WTC11 (cell line): ENCODE measurements around the gene TSPAN33. TPM values are rescaled to one million over a fixed set of nuclear protein-coding genes. Genes with fewer than 3 reads are reported as not detected.

Experiments used
- ATAC-seq: fragments of 200-7000 bp; cut with Tn5 transposase; 2 replicates; pipeline ENCODE4 v1.10.0; 2021; ENCODE audit warnings: mild to moderate bottlenecking, moderate library complexity
- CTCF ChIA-PET: fragments of 300-600 bp; sonication (Branson Sonifier 250); formaldehyde crosslinking; loops from one replicate; lab custom pipeline; 2021; ENCODE audit warnings: antibody characterized with exemption; lab: Charles Lee
- POLR2A ChIA-PET: fragments of 350-600 bp; sonication (Branson Sonifier 250); formaldehyde crosslinking; loops from one replicate; lab custom pipeline; 2021; ENCODE audit warnings: antibody characterized with exemption; lab: Charles Lee
- DNase-seq: peaks from one replicate; pipeline ENCODE4 v3.0.0; 2021; ENCODE audit warnings: low spot score
- H3K27ac Mint-ChIP-seq: 2 replicates; pipeline ENCODE4 v1.8.0; 2021; ENCODE audit warnings: mixed read lengths
- H3K27me3 Mint-ChIP-seq: 2 replicates; pipeline ENCODE4 v1.8.0; 2021; ENCODE audit warnings: low read depth, mild to moderate bottlenecking, moderate library complexity, mixed read lengths
- H3K36me3 Mint-ChIP-seq: 2 replicates; pipeline ENCODE4 v1.8.0; 2021; ENCODE audit warnings: mixed read lengths
- H3K4me1 Mint-ChIP-seq: 2 replicates; pipeline ENCODE4 v1.8.0; 2022; ENCODE audit warnings: mixed read lengths
- H3K4me3 Mint-ChIP-seq: 2 replicates; pipeline ENCODE4 v1.8.0; 2021; ENCODE audit warnings: mild to moderate bottlenecking, moderate library complexity, mixed read lengths
- H3K9me3 Mint-ChIP-seq: 2 replicates; pipeline ENCODE4 v1.8.0; 2021; ENCODE audit warnings: mixed read lengths
- ATF1 ChIP-seq: sonication (generic); formaldehyde crosslinking; IDR thresholded peaks from 2 replicates; pipeline ENCODE4 v1.8.1; 2023; ENCODE audit warnings: mild to moderate bottlenecking, moderate library complexity, missing genetic modification reagents
- E2F4 ChIP-seq: sonication (generic); formaldehyde crosslinking; IDR thresholded peaks from 2 replicates; pipeline ENCODE4 v1.8.1; 2022; ENCODE audit warnings: low read depth, mild to moderate bottlenecking, moderate library complexity, missing genetic modification reagents, borderline replicate concordance
- E2F5 ChIP-seq: sonication (generic); formaldehyde crosslinking; IDR thresholded peaks from 2 replicates; pipeline ENCODE4 v1.8.1; 2022; ENCODE audit warnings: mild to moderate bottlenecking, moderate library complexity, missing genetic modification reagents
- ELF4 ChIP-seq: sonication (generic); formaldehyde crosslinking; IDR thresholded peaks from 2 replicates; pipeline ENCODE4 v1.8.1; 2022; ENCODE audit warnings: low read depth, mild to moderate bottlenecking, moderate library complexity, missing genetic modification reagents
- ESRRA ChIP-seq: sonication (generic); formaldehyde crosslinking; IDR thresholded peaks from 2 replicates; pipeline ENCODE4 v1.8.1; 2022; ENCODE audit warnings: mild to moderate bottlenecking, missing genetic modification reagents, borderline replicate concordance
- ETV6 ChIP-seq: sonication (generic); formaldehyde crosslinking; IDR thresholded peaks from 2 replicates; pipeline ENCODE4 v1.8.1; 2022; ENCODE audit warnings: mild to moderate bottlenecking, missing genetic modification reagents
- FOXJ3 ChIP-seq: sonication (generic); formaldehyde crosslinking; IDR thresholded peaks from 2 replicates; pipeline ENCODE4 v1.9.0; 2021; ENCODE audit warnings: missing genetic modification reagents, mild to moderate bottlenecking, borderline replicate concordance
- MLX ChIP-seq: sonication (generic); formaldehyde crosslinking; IDR thresholded peaks from 2 replicates; pipeline ENCODE4 v1.8.1; 2023; ENCODE audit warnings: mild to moderate bottlenecking, missing genetic modification reagents, moderate library complexity
- MXD4 ChIP-seq: fragments of 250-450 bp; sonication (Bioruptor Pico); IDR thresholded peaks from 2 replicates; pipeline ENCODE4 v1.8.0; 2021; ENCODE audit warnings: mild to moderate bottlenecking, moderate library complexity, borderline replicate concordance
- NFE2L1 ChIP-seq: sonication (generic); formaldehyde crosslinking; IDR thresholded peaks from 2 replicates; pipeline ENCODE4 v1.8.1; 2023; ENCODE audit warnings: missing genetic modification reagents
- NFYB ChIP-seq: sonication (generic); formaldehyde crosslinking; conservative IDR thresholded peaks from 2 replicates; pipeline ENCODE4 v1.8.0; 2022; ENCODE audit warnings: low read depth, missing genetic modification reagents
- NR1H2 ChIP-seq: sonication (generic); formaldehyde crosslinking; IDR thresholded peaks from 2 replicates; pipeline ENCODE4 v1.9.0; 2021; ENCODE audit warnings: mild to moderate bottlenecking, moderate library complexity, missing genetic modification reagents
- NR2C2 ChIP-seq: sonication (generic); formaldehyde crosslinking; IDR thresholded peaks from 2 replicates; pipeline ENCODE4 v1.8.0; 2022; ENCODE audit warnings: mild to moderate bottlenecking, missing genetic modification reagents
- NR3C1 ChIP-seq: sonication (generic); formaldehyde crosslinking; conservative IDR thresholded peaks from 2 replicates; pipeline ENCODE4 v1.8.1; 2023; ENCODE audit warnings: low read depth, mild to moderate bottlenecking, missing genetic modification reagents
- PRDM15 ChIP-seq: sonication (generic); formaldehyde crosslinking; IDR thresholded peaks from 2 replicates; pipeline ENCODE4 v1.8.0; 2022; ENCODE audit warnings: missing genetic modification reagents
- PREB ChIP-seq: sonication (generic); formaldehyde crosslinking; IDR thresholded peaks from 2 replicates; pipeline ENCODE4 v1.8.1; 2022; ENCODE audit warnings: mild to moderate bottlenecking, missing genetic modification reagents, moderate library complexity, borderline replicate concordance
- RORB ChIP-seq: fragments of 250-450 bp; sonication (Bioruptor Pico); IDR thresholded peaks from 2 replicates; pipeline ENCODE4 v1.9.0; 2021; ENCODE audit warnings: mild to moderate bottlenecking
- STAT6 ChIP-seq: sonication (generic); formaldehyde crosslinking; conservative IDR thresholded peaks from 2 replicates; pipeline ENCODE4 v1.8.1; 2023; ENCODE audit warnings: mild to moderate bottlenecking, low read depth, missing genetic modification reagents, moderate library complexity
- USF2 ChIP-seq: sonication (generic); formaldehyde crosslinking; IDR thresholded peaks from 2 replicates; pipeline ENCODE4 v1.8.1; 2023; ENCODE audit warnings: mild to moderate bottlenecking, missing genetic modification reagents, moderate library complexity
- ZBTB21 ChIP-seq: sonication (generic); formaldehyde crosslinking; IDR thresholded peaks from 2 replicates; pipeline ENCODE4 v1.8.1; 2023; ENCODE audit warnings: mild to moderate bottlenecking, missing genetic modification reagents, borderline replicate concordance
- ZMAT4 ChIP-seq: fragments of 250-450 bp; sonication (Bioruptor Pico); IDR thresholded peaks from 2 replicates; pipeline ENCODE4 v1.9.0; 2021; ENCODE audit warnings: mild to moderate bottlenecking
- ZNF121 ChIP-seq: sonication (generic); formaldehyde crosslinking; IDR thresholded peaks from 2 replicates; pipeline ENCODE4 v1.8.0; 2023; ENCODE audit warnings: missing genetic modification reagents
- ZNF138 ChIP-seq: sonication (generic); formaldehyde crosslinking; conservative IDR thresholded peaks from 2 replicates; pipeline ENCODE4 v1.8.1; 2022; ENCODE audit warnings: mild to moderate bottlenecking, moderate library complexity, missing genetic modification reagents
- ZNF232 ChIP-seq: sonication (generic); formaldehyde crosslinking; IDR thresholded peaks from 2 replicates; pipeline ENCODE4 v1.8.0; 2022; ENCODE audit warnings: mild to moderate bottlenecking, missing genetic modification reagents
- ZNF416 ChIP-seq: fragments of 250-450 bp; sonication (Bioruptor Pico); IDR thresholded peaks from 2 replicates; pipeline ENCODE4 v1.9.0; 2021; ENCODE audit warnings: mild to moderate bottlenecking, inconsistent platforms
- total RNA-seq: library from RNA; stranded (reverse); gene quantifications from 3 replicates; pipeline ENCODE4 v1.2.3, GENCODE V29; 2021

Gene TSPAN33
- total RNA-seq, 1 experiment from 2014 or later: 30.0 TPM

- TF ChIP-seq ESRRA (CRISPR knock-in tag) (no peak), NR3C1 (CRISPR knock-in tag) (no peak), PRDM15 (CRISPR knock-in tag) (no peak), ELF4 (CRISPR knock-in tag) (no peak), FOXJ3 (CRISPR knock-in tag) (no peak), NFE2L1 (CRISPR knock-in tag) (no peak), ZNF138 (no peak), USF2 (no peak), ZNF121 (CRISPR knock-in tag) (no peak), ZNF232 (CRISPR knock-in tag) (no peak)
- TF ChIP-seq, all 79 proteins: peak for 0
Observed at GRCh38 chr7:129126314-129126713, 18.2 kb upstream of the TSPAN33 start (continued).

GRCh38 chr7:129127154-129127553, 17.4 kb upstream of the TSPAN33 start:
- DNase-seq (no peak), ATAC-seq (no peak)
- CTCF ChIA-PET: interaction anchor here (3.1 kb wide), 1 partner anchor 36 kb away, joined by 12 read pairs; no protein-coding TSS in a partner anchor
- POLR2A ChIA-PET: interaction anchor here (1.0 kb wide), 1 partner anchor 41 kb away, joined by 3 read pairs; no protein-coding TSS in a partner anchor
- Mint-ChIP-seq H3K4me1 (no peaks in the 10 kb centered on the region), H3K27ac (no peak overlapping the region), H3K36me3 (peaks cover under 1% of the 10 kb centered on the region), H3K9me3 (peaks cover 3% of the 10 kb centered on the region), H3K27me3 (peaks cover 16% of the 10 kb centered on the region), H3K4me3 (no peak overlapping the region)
- TF ChIP-seq ETV6: no peak
- no peak for TF ChIP-seq NFYB (CRISPR knock-in tag)
- TF ChIP-seq E2F5 (CRISPR knock-in tag): no peak
- TF ChIP-seq ZBTB21: no peak
- TF ChIP-seq NR2C2: no peak
- TF ChIP-seq ZNF416 (CRISPR knock-in tag): no peak
- no peak for TF ChIP-seq E2F4 (CRISPR knock-in tag)
- TF ChIP-seq USF2: no peak
- no peak for TF ChIP-seq MLX (CRISPR knock-in tag)
- no peak for TF ChIP-seq FOXJ3 (CRISPR knock-in tag)
- TF ChIP-seq PREB (CRISPR knock-in tag): no peak
- no peak for TF ChIP-seq STAT6
- TF ChIP-seq NR1H2: no peak
- no peak for TF ChIP-seq RORB (CRISPR knock-in tag)
- TF ChIP-seq MXD4 (CRISPR knock-in tag): no peak
- TF ChIP-seq ATF1 (CRISPR knock-in tag): no peak
- TF ChIP-seq ZMAT4 (CRISPR knock-in tag): no peak
